GM23338 (cell line): Measurements from ENCODE around the gene PRKD3. TPM values are rescaled to one million over a fixed set of nuclear protein-coding genes. Genes with fewer than 3 reads are reported as not detected.

Source experiments
- ATAC-seq: fragments of 200-7000 bp; cut with Tn5 transposase; 3 replicates; pipeline ENCODE4 v1.9.1; 2020
- DNase-seq: peaks from one replicate; pipeline ENCODE4 v3.0.0-alpha.2; 2015; ENCODE audit warnings: low spot score
- H2AFZ ChIP-seq: fragments of 200-600 bp; sonication (generic); 2 replicates; pipeline ENCODE4 v1.8.0; 2016; ENCODE audit warnings: antibody characterized with exemption, mild to moderate bottlenecking, moderate library complexity
- H3F3A ChIP-seq: fragments of 200-600 bp; sonication (generic); replicated peaks from 2 replicates; pipeline ENCODE4 v1.8.0; 2017; ENCODE audit warnings: antibody characterized with exemption, mixed run types, low read depth
- H3K27ac ChIP-seq: fragments of 200-600 bp; sonication (generic); 2 replicates; pipeline ENCODE4 v1.6.1; 2016; ENCODE audit warnings: low read depth
- H3K27me3 ChIP-seq: fragments of 200-600 bp; sonication (generic); 2 replicates; pipeline ENCODE4 v1.8.0; 2016; ENCODE audit warnings: mild to moderate bottlenecking, mixed run types, moderate library complexity; ENCODE audit not compliant: insufficient read depth
- H3K36me3 ChIP-seq: fragments of 200-600 bp; sonication (generic); 2 replicates; pipeline ENCODE4 v1.8.0; 2016; ENCODE audit warnings: mild to moderate bottlenecking; ENCODE audit not compliant: insufficient read depth
- H3K4me1 ChIP-seq: fragments of 200-600 bp; sonication (generic); 2 replicates; pipeline ENCODE4 v1.8.0; 2016; ENCODE audit warnings: mild to moderate bottlenecking, moderate library complexity; ENCODE audit not compliant: insufficient read depth
- H3K4me2 ChIP-seq: fragments of 200-600 bp; sonication (generic); 2 replicates; pipeline ENCODE4 v1.7.1; 2017; ENCODE audit warnings: mixed run types
- H3K4me3 ChIP-seq: fragments of 200-600 bp; sonication (generic); 2 replicates; pipeline ENCODE4 v1.6.1; 2016; ENCODE audit warnings: mixed run types
- H3K79me2 ChIP-seq: fragments of 200-600 bp; sonication (generic); replicated peaks from 2 replicates; pipeline ENCODE4 v1.8.0; 2017; ENCODE audit warnings: mild to moderate bottlenecking; ENCODE audit not compliant: insufficient read depth
- H3K9me2 ChIP-seq: fragments of 200-600 bp; sonication (generic); 2 replicates; pipeline ENCODE4 v1.8.0; 2017; ENCODE audit not compliant: insufficient read depth
- H4K20me1 ChIP-seq: fragments of 200-600 bp; sonication (generic); replicated peaks from 2 replicates; pipeline ENCODE4 v1.8.0; 2017; ENCODE audit warnings: mild to moderate bottlenecking; ENCODE audit not compliant: insufficient read depth
- H3K27ac Mint-ChIP-seq: 2 replicates; pipeline ENCODE4 v1.8.0; 2020; ENCODE audit warnings: inconsistent platforms, mild to moderate bottlenecking, moderate library complexity, mixed read lengths
- H3K27me3 Mint-ChIP-seq: 3 replicates; pipeline ENCODE4 v1.8.0; 2022; ENCODE audit warnings: low read depth, mild to moderate bottlenecking, moderate library complexity, mixed read lengths, inconsistent platforms; ENCODE audit not compliant: insufficient read depth, poor library complexity
- H3K36me3 Mint-ChIP-seq: 3 replicates; pipeline ENCODE4 v1.8.0; 2021; ENCODE audit warnings: low read depth, mild to moderate bottlenecking, inconsistent platforms, moderate library complexity, mixed read lengths
- H3K4me1 Mint-ChIP-seq: 3 replicates; pipeline ENCODE4 v1.8.0; 2020; ENCODE audit warnings: mild to moderate bottlenecking, inconsistent platforms, mixed read lengths
- H3K4me3 Mint-ChIP-seq: 3 replicates; pipeline ENCODE4 v1.8.0; 2021; ENCODE audit warnings: moderate library complexity, mild to moderate bottlenecking, inconsistent platforms, mixed read lengths
- H3K9me3 Mint-ChIP-seq: 3 replicates; pipeline ENCODE4 v1.8.0; 2020; ENCODE audit warnings: moderate library complexity, mild to moderate bottlenecking, inconsistent platforms, mixed read lengths
- CREB1 ChIP-seq: fragments of 250-450 bp; sonication (Bioruptor Pico); IDR thresholded peaks from 2 replicates; pipeline ENCODE4 v1.5.0; 2020; ENCODE audit warnings: low read depth, mild to moderate bottlenecking, moderate library complexity
- CTCF ChIP-seq, 2 experiments: fragments of 200-600 bp in 1 of 2; sonication (generic) in 1 of 2; conservative IDR thresholded peaks; 2 replicates each; pipeline versions ENCODE4 v1.5.1 to v1.6.1; 2016 to 2017; ENCODE audit warnings: antibody characterized with exemption in 2 of 2, low read depth in 2 of 2, mild to moderate bottlenecking in 2 of 2, moderate library complexity in 1 of 2
- EZH2 ChIP-seq: fragments of 200-600 bp; sonication (generic); IDR thresholded peaks from one replicate; pipeline ENCODE4 v1.8.0; 2017; ENCODE audit warnings: antibody characterized with exemption, mild to moderate bottlenecking, low read depth; ENCODE audit not compliant: unreplicated experiment
- EZH2phosphoT487 ChIP-seq: fragments of 200-600 bp; sonication (generic); IDR thresholded peaks from one replicate; pipeline ENCODE4 v1.8.1; 2018; ENCODE audit warnings: antibody characterized with exemption; ENCODE audit not compliant: unreplicated experiment
- REST ChIP-seq: IDR thresholded peaks from one replicate; pipeline ENCODE4 v1.6.1; 2018; ENCODE audit warnings: antibody characterized with exemption; ENCODE audit not compliant: unreplicated experiment
- STAT1 ChIP-seq: IDR thresholded peaks from one replicate; pipeline ENCODE4 v1.6.1; 2016; ENCODE audit warnings: antibody characterized with exemption; ENCODE audit not compliant: unreplicated experiment
- ZNF114 ChIP-seq: fragments of 250-450 bp; sonication (Bioruptor Pico); IDR thresholded peaks from 2 replicates; pipeline ENCODE4 v1.5.0; 2020; ENCODE audit warnings: mild to moderate bottlenecking, moderate library complexity
- ZNF331 ChIP-seq: fragments of 250-450 bp; sonication (Bioruptor Pico); IDR thresholded peaks from 2 replicates; pipeline ENCODE4 v1.5.0; 2020; ENCODE audit warnings: low read depth, mild to moderate bottlenecking, moderate library complexity
- ZNF462 ChIP-seq: fragments of 250-450 bp; sonication (Bioruptor Pico); IDR thresholded peaks from 2 replicates; pipeline ENCODE4 v1.5.0; 2020; ENCODE audit warnings: mild to moderate bottlenecking, moderate library complexity
- polyA plus RNA-seq: library from polyadenylated mRNA; unstranded; fragments of >200 nt; fragmentation: Nextera tagmentation; extraction: Ambion mirVana; gene quantifications from 2 replicates; pipeline ENCODE4 v1.2.1, GENCODE V29; 2016
- total RNA-seq: library from RNA; depleted of rRNA; stranded (reverse); fragments of >200 nt; shearing (Covaris generic); gene quantifications from 2 replicates; pipeline ENCODE4 v1.2.3, GENCODE V29; 2014

The PRKD3 gene
- total and polyA plus RNA-seq, 2 experiments from 2014 or later: 59.7 to 77.0 TPM

- TF ChIP-seq ZNF114 (CRISPR knock-in tag) (no peak), ZNF331 (no peak), EZH2 (no peak)
Measured at GRCh38 chr2:37301408-37301807, 23.2 kb downstream of the PRKD3 start (continued).

- Mint-ChIP-seq H3K27ac (no peak overlapping the region), H3K4me1 (peaks cover 11% of the 10 kb centered on the region), H3K4me3 (no peak overlapping the region), H3K36me3 (peaks cover 23% of the 10 kb centered on the region), H3K27me3 (no peaks in the 10 kb centered on the region), H3K9me3 (peaks cover 15% of the 10 kb centered on the region)
- no peak overlapping the region for H3K27ac ChIP-seq
- H3K4me2 ChIP-seq: no peak overlapping the region
- no peaks in the 10 kb centered on the region for H3K4me1 ChIP-seq
- no peak overlapping the region for H3K4me3 ChIP-seq
- ATAC-seq (no peak), DNase-seq (no peak)
- no peaks in the 10 kb centered on the region for H3K9me2 ChIP-seq
- peaks cover 7% of the 10 kb centered on the region for H4K20me1 ChIP-seq
- H3K27me3 ChIP-seq: no peaks in the 10 kb centered on the region
- no peaks in the 10 kb centered on the region for H3K36me3 ChIP-seq
- H3F3A ChIP-seq: no peaks in the 10 kb centered on the region
- no peak overlapping the region for H2AFZ ChIP-seq
- TF ChIP-seq EZH2phosphoT487: no peak
- no peak for TF ChIP-seq STAT1
- peaks cover 97% of the 10 kb centered on the region for H3K79me2 ChIP-seq
Measured at GRCh38 chr2:37300578-37300977, 24.1 kb downstream of the PRKD3 start.

GRCh38 chr2:37300146-37300545, 24.5 kb downstream of the PRKD3 start:
- peaks cover 23% of the 10 kb centered on the region for H3K36me3 Mint-ChIP-seq
- Histone ChIP-seq H3F3A (no peaks in the 10 kb centered on the region), H3K4me1 (no peaks in the 10 kb centered on the region), H3K4me2 (no peak overlapping the region), H3K36me3 (no peaks in the 10 kb centered on the region), H3K4me3 (no peak overlapping the region), H3K27ac (no peak overlapping the region), H3K79me2 (peaks cover 97% of the 10 kb centered on the region), H2AFZ (no peak overlapping the region), H3K9me2 (no peaks in the 10 kb centered on the region), H4K20me1 (peaks cover 7% of the 10 kb centered on the region), H3K27me3 (no peaks in the 10 kb centered on the region)
- H3K4me3 Mint-ChIP-seq: no peak overlapping the region
- DNase-seq (no peak), ATAC-seq (no peak)
- H3K4me1 Mint-ChIP-seq: peaks cover 11% of the 10 kb centered on the region
- peaks cover 15% of the 10 kb centered on the region for H3K9me3 Mint-ChIP-seq
- H3K27ac Mint-ChIP-seq: no peak overlapping the region
- H3K27me3 Mint-ChIP-seq: no peaks in the 10 kb centered on the region
- no peak for TF ChIP-seq CTCF (conservative IDR thresholded peaks at IDR 0.05; ENCODE audit: low read depth in 2 of 2)
- TF ChIP-seq ZNF114 (CRISPR knock-in tag): no peak
- TF ChIP-seq REST: no peak
- TF ChIP-seq ZNF462 (CRISPR knock-in tag): no peak
- TF ChIP-seq CREB1 (CRISPR knock-in tag): no peak
- no peak for TF ChIP-seq ZNF331
- no peak for TF ChIP-seq EZH2
